ENCODE results near the gene TMPRSS11E. TPM values are rescaled to one million over a fixed set of nuclear protein-coding genes. Genes with fewer than 3 reads are reported as not detected.
"Not testable (repeated sequence)": the region's sequence is repeated elsewhere in the genome, so short reads cannot be mapped to it uniquely, and the experiment has no call there.

TMPRSS11E gene
- polyA plus RNA-seq, 3 donors, result not detected

- WGBS (ENCODE audit: insufficient coverage), result 100% methylated on average over 1 of the region's 6 CpGs
- intact Hi-C loops (cut with micrococcal nuclease), result no loop called here
These were observed 88.7 kb downstream of the TMPRSS11E start for GRCh38 chr4:68535974-68536373.

GRCh38 chr4:68536375-68536774 is 89.1 kb downstream of the TMPRSS11E start:
- Mint-ChIP-seq H3K4me3 (no peak overlapping the region), H3K36me3 (no peaks in the 10 kb centered on the region), H3K27me3 (ENCODE audit: low read depth in 3 of 3) (no peaks in the 10 kb centered on the region), H3K9me3 (peaks cover 0 to 16% (median 12%) of the 10 kb centered on the region in 7 donors), H3K27ac (no peak overlapping the region), H3K4me1 (no peaks in the 10 kb centered on the region)
- Histone ChIP-seq H3K36me3 (replicated peaks in 1 of 2; ENCODE audit: control insufficient read depth in 1 of 2, insufficient read depth in 2 of 2, low read length in 2 of 2) (no peaks in the 10 kb centered on the region), H4K20me1 (ENCODE audit: insufficient read depth, low read length) (no peaks in the 10 kb centered on the region), H3K79me2 (ENCODE audit: insufficient read depth, low read length) (no peaks in the 10 kb centered on the region), H2AFZ (ENCODE audit: insufficient read depth, low read depth, low read length, poor library complexity, severe bottlenecking) (no peak overlapping the region), H3K4me1 (ENCODE audit: control insufficient read depth in 1 of 2, insufficient read depth in 2 of 2, low read length in 2 of 2) (no peaks in the 10 kb centered on the region), H3K9me3 (replicated peaks in 1 of 2; ENCODE audit: control insufficient read depth in 1 of 2, insufficient read depth in 1 of 2, low read length in 2 of 2) (no peaks in the 10 kb centered on the region), H3K27ac (ENCODE audit: low read depth in 1 of 2, low read length in 2 of 2) (no peak overlapping the region), H3K9ac (ENCODE audit: insufficient read depth, low read length, poor library complexity, severe bottlenecking) (no peak overlapping the region), H3K27me3 (ENCODE audit: control insufficient read depth in 2 of 2, insufficient read depth in 2 of 2, low read length in 2 of 2) (no peaks in the 10 kb centered on the region), H3K4me2 (replicated peaks; ENCODE audit: extremely low read depth, low read length, poor library complexity, severe bottlenecking) (no peak overlapping the region), H3K4me3 (replicated peaks in 1 of 3; ENCODE audit: low read depth in 2 of 3, low read length in 3 of 3) (no peak overlapping the region)
- intact Hi-C loops (cut with micrococcal nuclease), result no loop called here
- no peak for DNase-seq
- 91% methylated on average over 3 of the region's 3 CpGs for WGBS (ENCODE audit: insufficient coverage)
- no peak for TF ChIP-seq CTCF (IDR thresholded peaks at IDR 0.05)

More at GRCh38 chr4:68535974-68536373, 88.7 kb downstream of the TMPRSS11E start:
- H3K27me3 Mint-ChIP-seq (ENCODE audit: low read depth in 3 of 3), result no peaks in the 10 kb centered on the region
- H3K4me1 Mint-ChIP-seq, result no peaks in the 10 kb centered on the region
- peaks cover 0 to 16% (median 12%) of the 10 kb centered on the region in 7 donors for H3K9me3 Mint-ChIP-seq
- no peak for TF ChIP-seq CTCF (IDR thresholded peaks at IDR 0.05)
- H2AFZ ChIP-seq (ENCODE audit: insufficient read depth, low read depth, low read length, poor library complexity, severe bottlenecking), result no peak overlapping the region
- H3K4me3 ChIP-seq (replicated peaks in 1 of 3; ENCODE audit: low read depth in 2 of 3, low read length in 3 of 3), result no peak overlapping the region
- no peaks in the 10 kb centered on the region for H3K27me3 ChIP-seq (ENCODE audit: control insufficient read depth in 2 of 2, insufficient read depth in 2 of 2, low read length in 2 of 2)
- no peak overlapping the region for H3K27ac Mint-ChIP-seq
- no peaks in the 10 kb centered on the region for H3K79me2 ChIP-seq (ENCODE audit: insufficient read depth, low read length)
- no peak overlapping the region for H3K9ac ChIP-seq (ENCODE audit: insufficient read depth, low read length, poor library complexity, severe bottlenecking)
- H3K4me1 ChIP-seq (ENCODE audit: control insufficient read depth in 1 of 2, insufficient read depth in 2 of 2, low read length in 2 of 2), result no peaks in the 10 kb centered on the region
- no peaks in the 10 kb centered on the region for H3K36me3 ChIP-seq (replicated peaks in 1 of 2; ENCODE audit: control insufficient read depth in 1 of 2, insufficient read depth in 2 of 2, low read length in 2 of 2)
- H3K36me3 Mint-ChIP-seq, result no peaks in the 10 kb centered on the region
- H3K4me2 ChIP-seq (replicated peaks; ENCODE audit: extremely low read depth, low read length, poor library complexity, severe bottlenecking), result no peak overlapping the region
- no peak overlapping the region for H3K4me3 Mint-ChIP-seq
- no peak overlapping the region for H3K27ac ChIP-seq (ENCODE audit: low read depth in 1 of 2, low read length in 2 of 2)
- DNase-seq, result no peak
- H4K20me1 ChIP-seq (ENCODE audit: insufficient read depth, low read length), result no peaks in the 10 kb centered on the region
- H3K9me3 ChIP-seq (replicated peaks in 1 of 2; ENCODE audit: control insufficient read depth in 1 of 2, insufficient read depth in 1 of 2, low read length in 2 of 2), result no peaks in the 10 kb centered on the region

GRCh38 chr4:68542742-68543141 is 95.5 kb downstream of the TMPRSS11E start:
- H3K9me3 ChIP-seq (replicated peaks in 1 of 2; ENCODE audit: control insufficient read depth in 1 of 2, insufficient read depth in 1 of 2, low read length in 2 of 2); H3K27me3 ChIP-seq (ENCODE audit: control insufficient read depth in 2 of 2, insufficient read depth in 2 of 2, low read length in 2 of 2); H3K4me3 Mint-ChIP-seq; H3K4me3 ChIP-seq (replicated peaks in 1 of 3; ENCODE audit: low read depth in 2 of 3, low read length in 3 of 3); H2AFZ ChIP-seq (ENCODE audit: insufficient read depth, low read depth, low read length, poor library complexity, severe bottlenecking); H3K4me1 ChIP-seq (ENCODE audit: control insufficient read depth in 1 of 2, insufficient read depth in 2 of 2, low read length in 2 of 2); H3K27me3 Mint-ChIP-seq (ENCODE audit: low read depth in 3 of 3); DNase-seq; H3K27ac ChIP-seq (ENCODE audit: low read depth in 1 of 2, low read length in 2 of 2); H3K4me2 ChIP-seq (replicated peaks; ENCODE audit: extremely low read depth, low read length, poor library complexity, severe bottlenecking); H3K79me2 ChIP-seq (ENCODE audit: insufficient read depth, low read length); H3K9ac ChIP-seq (ENCODE audit: insufficient read depth, low read length, poor library complexity, severe bottlenecking); intact Hi-C loops (cut with micrococcal nuclease); H3K36me3 Mint-ChIP-seq; H3K27ac Mint-ChIP-seq; H4K20me1 ChIP-seq (ENCODE audit: insufficient read depth, low read length); H3K4me1 Mint-ChIP-seq; H3K36me3 ChIP-seq (replicated peaks in 1 of 2; ENCODE audit: control insufficient read depth in 1 of 2, insufficient read depth in 2 of 2, low read length in 2 of 2): not testable (repeated sequence)
- peaks cover 0 to 18% (median 7%) of the 10 kb centered on the region in 7 donors for H3K9me3 Mint-ChIP-seq
- WGBS (ENCODE audit: insufficient coverage), result 97% methylated on average over 12 of the region's 13 CpGs
